GM10248 (cell line): ENCODE results near the gene SLC2A5.

Experiments
- CTCF ChIA-PET: fragments of 300-600 bp; sonication (Branson Sonifier 250); formaldehyde crosslinking; extraction: SDS; loops from one replicate; lab custom pipeline; 2021; ENCODE audit warnings: antibody characterized with exemption; lab: Yijun Ruan, JAX
- POLR2A ChIA-PET: fragments of 350-650 bp; sonication (Branson Sonifier 250); formaldehyde crosslinking; extraction: SDS; loops from one replicate; lab custom pipeline; 2020; ENCODE audit warnings: antibody characterized with exemption; lab: Yijun Ruan, JAX
- DNase-seq: peaks from one replicate; pipeline ENCODE4 v3.0.0; 2012; ENCODE audit errors: extremely low spot score
- CTCF ChIP-seq: IDR thresholded peaks from 2 replicates; pipeline ENCODE4 v1.5.1; 2012; ENCODE audit warnings: mild to moderate bottlenecking, low read depth; ENCODE audit errors: extremely low read depth, missing control alignments, control extremely low read depth

Gene SLC2A5

GRCh38 chr1:9045861-9046510, 23.4 kb downstream of the SLC2A5 start:
- DNase-seq = no peak
- TF ChIP-seq CTCF = no peak
- CTCF ChIA-PET = no interaction called here
- POLR2A ChIA-PET = no interaction called here

GRCh38 chr1:9044236-9044635, 25.2 kb downstream of the SLC2A5 start:
- CTCF ChIA-PET = interaction anchor here (0.9 to 1.2 kb wide), 2 partner anchors 10 to 40 kb away, joined by 3 to 4 read pairs; no protein-coding TSS in a partner anchor
- DNase-seq = no peak
- no peak for TF ChIP-seq CTCF
- POLR2A ChIA-PET = interaction anchor here (0.7 kb wide), 1 partner anchor 110 kb away, joined by 4 read pairs; no protein-coding TSS in a partner anchor

GRCh38 chr1:9042272-9042671, 27.2 kb downstream of the SLC2A5 start:
- CTCF ChIA-PET = no interaction called here
- DNase-seq = no peak
- TF ChIP-seq CTCF = no peak
- POLR2A ChIA-PET = interaction anchor here (0.7 kb wide), 1 partner anchor 10 kb away, joined by 3 read pairs; no protein-coding TSS in a partner anchor

GRCh38 chr1:9041116-9041779, 28.2 kb downstream of the SLC2A5 start:
- DNase-seq = no peak
- CTCF ChIA-PET = interaction anchor here (1.3 kb wide), 1 partner anchor 13 kb away, joined by 3 read pairs; no protein-coding TSS in a partner anchor
- TF ChIP-seq CTCF = no peak
- POLR2A ChIA-PET = no interaction called here

- ChIA-PET POLR2A (no interaction called here), CTCF (interaction anchor here (1.3 kb wide), 2 partner anchors 10 to 13 kb away, joined by 3 to 5 read pairs; no protein-coding TSS in a partner anchor)
- no peak for DNase-seq
- no peak for TF ChIP-seq CTCF
These were observed 28.8 kb downstream of the SLC2A5 start for GRCh38 chr1:9040659-9041030.

- CTCF ChIA-PET = interaction anchor here (1.3 to 1.6 kb wide), 3 partner anchors 9 to 59 kb away, joined by 3 to 5 read pairs (median 3); no protein-coding TSS in a partner anchor
These were observed 29.4 kb downstream of the SLC2A5 start for GRCh38 chr1:9039761-9040658.

More at GRCh38 chr1:9039761-9040658, 29.4 kb downstream of the SLC2A5 start:
- DNase-seq = no peak
- POLR2A ChIA-PET = no interaction called here
- TF ChIP-seq CTCF = no peak
